HEK293 (cell line): ENCODE data around the gene CXCL16.

Experiments used
- CTCF ChIA-PET: fragments of 350-600 bp; formaldehyde crosslinking; extraction: SDS; loops from one replicate; lab custom pipeline; 2021; ENCODE audit warnings: antibody characterized with exemption; lab: Yijun Ruan, JAX
- POLR2A ChIA-PET: fragments of 300-600 bp; formaldehyde crosslinking; extraction: SDS; loops from one replicate; lab custom pipeline; 2020; ENCODE audit warnings: antibody characterized with exemption, inconsistent platforms; lab: Yijun Ruan, JAX
- H3K27ac ChIP-seq: fragments of 200-500 bp; sonication (Bioruptor generic); 2 replicates; pipeline ENCODE4 v1.5.1; 2014; ENCODE audit warnings: low read depth, low read length, control low read depth, inconsistent platforms; ENCODE audit errors: extremely low read depth
- H3K36me3 ChIP-seq, 2 experiments: fragments of 200-500 bp in 1 of 2; sonication (Bioruptor generic) in 1 of 2; 1 replicate in 1 of 2; 2 replicates in 1 of 2; pipeline ENCODE4 v1.5.1; 2014 to 2017; ENCODE audit warnings: inconsistent platforms in 2 of 2, low read length in 2 of 2; ENCODE audit not compliant: control insufficient read depth in 2 of 2, insufficient read depth in 1 of 2
- H3K4me1 ChIP-seq: fragments of 200-500 bp; sonication (Bioruptor generic); 2 replicates; pipeline ENCODE4 v1.5.1; 2014; ENCODE audit warnings: mild to moderate bottlenecking, low read length, inconsistent platforms; ENCODE audit not compliant: control insufficient read depth, insufficient read depth
- H3K4me3 ChIP-seq: 2 replicates; pipeline ENCODE4 v1.5.1; 2011; ENCODE audit warnings: low read depth, mild to moderate bottlenecking, control low read depth, low read length, moderate library complexity
- H3K9me3 ChIP-seq: fragments of 200-500 bp; sonication (Bioruptor generic); 2 replicates; pipeline ENCODE4 v1.5.1; 2014; ENCODE audit warnings: low read depth, low read length, inconsistent platforms; ENCODE audit not compliant: control insufficient read depth, insufficient read depth
- BCL11A ChIP-seq: fragments of 450-650 bp; formaldehyde crosslinking; IDR thresholded peaks from 2 replicates; pipeline ENCODE4 v1.5.1; 2016; ENCODE audit warnings: low read depth, missing biosample characterization, missing genetic modification characterization
- GLIS1 ChIP-seq: fragments of 450-650 bp; formaldehyde crosslinking; IDR thresholded peaks from 2 replicates; pipeline ENCODE4 v1.5.1; 2016; ENCODE audit warnings: missing biosample characterization, missing genetic modification characterization
- HOXC10 ChIP-seq: sonication (generic); formaldehyde crosslinking; IDR thresholded peaks from 2 replicates; pipeline ENCODE4 v1.8.1; 2023; ENCODE audit warnings: mild to moderate bottlenecking, missing genetic modification reagents
- KLF10 ChIP-seq: fragments of 450-650 bp; IDR thresholded peaks from 2 replicates; pipeline ENCODE4 v1.5.1; 2018; ENCODE audit warnings: missing biosample characterization, mild to moderate bottlenecking, missing genetic modification characterization
- KLF8 ChIP-seq: fragments of 450-650 bp; formaldehyde crosslinking; IDR thresholded peaks from 2 replicates; pipeline ENCODE4 v1.5.1; 2016; ENCODE audit warnings: missing biosample characterization, missing genetic modification characterization
- REPIN1 ChIP-seq: fragments of 450-650 bp; formaldehyde crosslinking; IDR thresholded peaks from 2 replicates; pipeline ENCODE4 v1.5.1; 2017; ENCODE audit warnings: missing biosample characterization, missing genetic modification characterization, low read depth
- SETDB1 ChIP-seq: IDR thresholded peaks from one replicate; pipeline ENCODE4 v1.6.1; 2017; ENCODE audit warnings: mild to moderate bottlenecking, low read length, moderate library complexity, mixed read lengths; ENCODE audit not compliant: insufficient read length
- ZBTB26 ChIP-seq: fragments of 450-650 bp; formaldehyde crosslinking; optimal IDR thresholded peaks from 2 replicates; pipeline ENCODE3; 2016; ENCODE audit warnings: missing biosample characterization, mild to moderate bottlenecking, missing genetic modification characterization
- ZFP37 ChIP-seq: fragments of 450-650 bp; formaldehyde crosslinking; IDR thresholded peaks from 2 replicates; pipeline ENCODE4 v1.5.1; 2016; ENCODE audit warnings: missing biosample characterization, missing genetic modification characterization
- ZNF10 ChIP-seq: fragments of 450-650 bp; formaldehyde crosslinking; IDR thresholded peaks from 2 replicates; pipeline ENCODE4 v1.5.1; 2017; ENCODE audit warnings: missing biosample characterization, missing genetic modification characterization
- ZNF114 ChIP-seq: fragments of 450-650 bp; formaldehyde crosslinking; IDR thresholded peaks from 2 replicates; pipeline ENCODE4 v1.5.0; 2017; ENCODE audit warnings: missing biosample characterization, missing genetic modification characterization
- ZNF146 ChIP-seq: fragments of 450-650 bp; formaldehyde crosslinking; IDR thresholded peaks from 2 replicates; pipeline ENCODE4 v1.5.1; 2016; ENCODE audit warnings: missing biosample characterization, missing genetic modification characterization
- ZNF2 ChIP-seq: fragments of 450-650 bp; formaldehyde crosslinking; IDR thresholded peaks from 2 replicates; pipeline ENCODE4 v1.5.1; 2016; ENCODE audit warnings: missing biosample characterization, missing genetic modification characterization
- ZNF211 ChIP-seq: fragments of 450-650 bp; formaldehyde crosslinking; IDR thresholded peaks from 2 replicates; pipeline ENCODE4 v1.5.1; 2016; ENCODE audit warnings: low read depth, missing biosample characterization, missing genetic modification characterization
- ZNF391 ChIP-seq: fragments of 450-650 bp; formaldehyde crosslinking; IDR thresholded peaks from 2 replicates; pipeline ENCODE4 v1.5.1; 2016; ENCODE audit warnings: low read depth, missing biosample characterization, missing genetic modification characterization, borderline replicate concordance
- ZNF529 ChIP-seq: fragments of 450-650 bp; formaldehyde crosslinking; IDR thresholded peaks from 2 replicates; pipeline ENCODE4 v1.5.1; 2017; ENCODE audit warnings: missing genetic modification characterization, missing biosample characterization; ENCODE audit not compliant: insufficient replicate concordance
- ZNF549 ChIP-seq: fragments of 450-650 bp; IDR thresholded peaks from 2 replicates; pipeline ENCODE4 v1.5.1; 2018; ENCODE audit warnings: missing biosample characterization, missing genetic modification characterization, mild to moderate bottlenecking, inconsistent platforms, moderate library complexity
- ZNF624 ChIP-seq: fragments of 450-650 bp; formaldehyde crosslinking; IDR thresholded peaks from 2 replicates; pipeline ENCODE4 v1.5.1; 2017; ENCODE audit warnings: missing biosample characterization, missing genetic modification characterization
- ZNF692 ChIP-seq: fragments of 450-650 bp; formaldehyde crosslinking; IDR thresholded peaks from 2 replicates; pipeline ENCODE4 v1.5.1; 2016; ENCODE audit warnings: missing biosample characterization, missing genetic modification characterization
- ZNF76 ChIP-seq: fragments of 450-650 bp; formaldehyde crosslinking; IDR thresholded peaks from 2 replicates; pipeline ENCODE4; 2016; ENCODE audit warnings: low read depth, missing biosample characterization, missing genetic modification characterization, borderline replicate concordance
- ZNF837 ChIP-seq: fragments of 450-650 bp; formaldehyde crosslinking; IDR thresholded peaks from 2 replicates; pipeline ENCODE4 v1.5.1; 2016; ENCODE audit warnings: missing biosample characterization, missing genetic modification characterization
- ZNF843 ChIP-seq: fragments of 450-650 bp; formaldehyde crosslinking; IDR thresholded peaks from 2 replicates; pipeline ENCODE4 v1.5.1; 2016; ENCODE audit warnings: missing biosample characterization, missing genetic modification characterization
- ZXDB ChIP-seq: fragments of 450-650 bp; formaldehyde crosslinking; IDR thresholded peaks from 2 replicates; pipeline ENCODE4 v1.5.1; 2016; ENCODE audit warnings: missing biosample characterization, missing genetic modification characterization

CXCL16 gene

GRCh38 chr17:4782652-4783051 lies 42.9 kb upstream of the CXCL16 start:
- Histone ChIP-seq H3K4me1 (no peaks in the 10 kb centered on the region), H3K36me3 (no peaks in the 10 kb centered on the region), H3K27ac (no peak overlapping the region), H3K4me3 (no peak overlapping the region), H3K9me3 (no peaks in the 10 kb centered on the region)
- ChIA-PET CTCF (interaction anchor here (0.6 to 1.7 kb wide), 6 partner anchors 11 to 216 kb away, joined by 3 to 5 read pairs (median 4); partner anchors contain the start of genes MED11 and TM4SF5), POLR2A (no interaction called here)
- TF ChIP-seq ZXDB (tag by site-specific recombination) (no peak), ZNF2 (tag by site-specific recombination) (no peak), KLF8 (no peak), GLIS1 (no peak), REPIN1 (tag by site-specific recombination) (no peak), ZNF692 (tag by site-specific recombination) (no peak)

GRCh38 chr17:4780325-4780955 lies 40.7 kb upstream of the CXCL16 start:
- H3K9me3 ChIP-seq, result no peaks in the 10 kb centered on the region
- H3K36me3 ChIP-seq, result no peaks in the 10 kb centered on the region
- no peak for TF ChIP-seq REPIN1 (tag by site-specific recombination)
- no peak for TF ChIP-seq ZXDB (tag by site-specific recombination)
- TF ChIP-seq KLF8, result no peak
- TF ChIP-seq SETDB1, result no peak
- no peak for TF ChIP-seq ZFP37 (tag by site-specific recombination)
- TF ChIP-seq ZBTB26 (tag by site-specific recombination), result no peak
- TF ChIP-seq ZNF624, result no peak
- TF ChIP-seq ZNF549 (tag by site-specific recombination), result no peak
- no peak for TF ChIP-seq ZNF211 (tag by site-specific recombination)
- no peak for TF ChIP-seq ZNF146 (tag by site-specific recombination)
- TF ChIP-seq ZNF529 (tag by site-specific recombination), result no peak
- TF ChIP-seq BCL11A (tag by site-specific recombination), result no peak
- no peak for TF ChIP-seq ZNF76 (tag by site-specific recombination)
- no peak for TF ChIP-seq ZNF10
- TF ChIP-seq ZNF391 (tag by site-specific recombination), result no peak
- TF ChIP-seq ZNF843 (tag by site-specific recombination), result no peak
- no peak for TF ChIP-seq ZNF837 (tag by site-specific recombination)
- TF ChIP-seq KLF10, result no peak
- no peak for TF ChIP-seq HOXC10
- TF ChIP-seq ZNF114 (tag by site-specific recombination), result no peak
- H3K4me3 ChIP-seq, result no peak overlapping the region
- H3K27ac ChIP-seq, result no peak overlapping the region
- CTCF ChIA-PET, result interaction anchor here (0.7 to 5.4 kb wide), 4 partner anchors 9 to 210 kb away, joined by 3 to 37 read pairs (median 4); partner anchors contain the start of gene GLTPD2
- no peaks in the 10 kb centered on the region for H3K4me1 ChIP-seq
- POLR2A ChIA-PET, result interaction anchor here (3.1 kb wide), 1 partner anchor 9 kb away, joined by 23 read pairs; the partner anchor contains the start of gene GLTPD2
